Right kidney (tissue), 1 donor: ENCODE data around the gene RUNX1.
"Not testable (repeated sequence)": the region's sequence is repeated elsewhere in the genome, so short reads cannot be mapped to it uniquely, and the experiment has no call there.

Experiments used
- DNase-seq: peaks from one replicate; pipeline ENCODE4 v3.0.0-alpha.2; 2016

The RUNX1 gene

DNA sequence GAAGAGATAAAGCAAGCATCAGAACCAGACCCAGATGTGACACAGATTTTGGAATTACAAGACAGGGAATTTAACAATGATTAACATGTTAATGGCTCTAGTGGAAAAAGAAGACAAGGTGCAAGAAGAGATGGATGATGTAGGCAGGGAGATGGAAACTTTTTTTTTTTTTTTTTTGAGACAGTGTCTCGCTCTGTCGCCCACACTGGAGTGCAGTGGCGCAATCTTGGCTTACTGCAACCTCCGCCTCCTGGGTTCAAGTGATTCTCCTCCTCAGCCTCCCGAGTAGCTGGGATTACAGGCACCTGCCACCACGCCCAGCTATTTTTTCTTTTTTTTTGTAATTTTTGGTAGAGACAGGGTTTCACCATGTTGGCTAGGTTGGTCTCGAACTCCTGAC is 244.5 kb downstream of the RUNX1 start:
- DNase-seq: not testable (repeated sequence)

GRCh38 chr21:34803782-34804370 is 245.2 kb downstream of the RUNX1 start:
- DNase-seq: no peak

DNA sequence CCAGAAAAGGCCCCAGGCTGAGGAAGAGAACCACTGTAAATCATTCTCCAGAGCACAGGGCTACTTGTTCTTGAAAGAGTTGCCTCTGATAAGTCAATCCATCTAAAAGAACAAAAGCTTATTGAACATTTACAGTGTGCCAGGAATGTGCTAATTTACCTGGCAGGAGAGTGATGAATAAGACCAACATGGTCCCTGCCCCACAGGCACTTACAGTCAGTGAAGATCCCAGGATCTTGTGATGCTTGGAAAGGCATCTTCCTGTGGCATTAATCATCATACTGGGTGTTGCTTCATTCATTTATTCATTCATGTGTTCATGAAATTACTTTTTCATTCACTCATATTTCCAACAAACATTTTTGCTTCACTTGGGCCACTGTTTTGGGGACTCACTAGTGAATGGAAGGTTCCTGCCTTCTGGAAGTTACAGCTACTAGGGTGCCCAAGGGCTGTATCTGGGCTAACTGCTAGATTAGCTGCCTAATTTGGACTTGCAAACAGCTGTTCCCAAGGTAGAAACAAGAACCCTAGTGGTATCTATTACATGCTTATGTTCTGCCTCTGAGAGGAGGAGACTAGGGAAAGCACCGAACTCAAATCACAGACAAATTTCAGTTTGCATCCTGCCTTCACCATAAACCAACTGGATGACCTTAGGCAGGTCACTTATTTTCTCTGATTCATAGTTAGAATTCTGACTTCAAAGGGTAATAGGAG is 246.8 kb downstream of the RUNX1 start:
- no peak for DNase-seq

GRCh38 chr21:34801519-34802132 is 247.5 kb downstream of the RUNX1 start:
- DNase-seq: no peak

- DNase-seq: no peak
Observed at GRCh38 chr21:34800797-34801518, 248.1 kb downstream of the RUNX1 start.

- no peak for DNase-seq
Observed at GRCh38 chr21:34799092-34799491, 250.0 kb downstream of the RUNX1 start.

DNA sequence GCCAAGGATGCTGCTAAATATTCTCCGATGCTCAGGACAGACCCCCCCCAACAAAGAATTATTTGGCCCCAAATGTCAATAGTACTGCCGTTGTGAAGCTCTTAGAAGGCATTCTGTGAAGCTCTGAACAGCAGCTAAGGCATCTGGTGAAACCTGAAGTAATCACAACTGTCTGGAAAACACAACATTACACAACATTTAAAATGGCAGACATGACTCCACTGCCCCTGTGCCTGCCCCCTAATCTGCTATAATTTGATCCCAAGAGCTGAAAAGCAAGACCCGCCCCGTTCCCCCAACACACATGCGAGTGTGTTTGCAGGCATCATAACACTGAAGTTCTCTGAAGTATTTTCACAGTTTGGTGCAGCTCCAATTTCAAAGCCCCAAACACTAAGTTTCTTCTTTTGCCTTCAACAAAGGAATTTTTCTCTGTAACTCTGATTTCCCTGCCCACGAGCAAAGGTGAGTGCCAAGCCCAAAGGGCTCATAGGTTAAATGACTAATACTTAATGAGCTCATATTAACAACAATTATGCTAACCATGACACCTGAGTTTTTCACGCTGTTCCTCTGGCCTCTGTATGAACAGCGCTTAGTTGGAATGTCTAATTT is 251.1 kb downstream of the RUNX1 start:
- DNase-seq: no peak

DNA sequence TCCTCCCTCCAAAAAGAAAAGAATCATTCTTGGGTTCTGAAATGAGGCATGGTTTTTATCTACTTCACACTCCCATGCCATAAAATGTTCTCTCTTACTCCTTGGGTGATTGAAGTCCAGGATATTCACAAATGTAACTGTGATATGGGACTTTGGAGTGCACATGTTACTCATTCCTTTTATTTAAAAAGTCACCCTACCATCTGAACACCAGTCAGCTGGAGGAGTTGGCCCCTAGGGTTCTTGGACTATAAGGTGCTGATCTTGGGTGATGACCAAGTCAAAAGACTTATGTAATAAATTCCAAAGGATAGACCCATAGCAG is 251.9 kb downstream of the RUNX1 start:
- no peak for DNase-seq

- DNase-seq: peak; percentile 41
Observed at GRCh38 chr21:34796518-34797200, 252.4 kb downstream of the RUNX1 start.

DNA sequence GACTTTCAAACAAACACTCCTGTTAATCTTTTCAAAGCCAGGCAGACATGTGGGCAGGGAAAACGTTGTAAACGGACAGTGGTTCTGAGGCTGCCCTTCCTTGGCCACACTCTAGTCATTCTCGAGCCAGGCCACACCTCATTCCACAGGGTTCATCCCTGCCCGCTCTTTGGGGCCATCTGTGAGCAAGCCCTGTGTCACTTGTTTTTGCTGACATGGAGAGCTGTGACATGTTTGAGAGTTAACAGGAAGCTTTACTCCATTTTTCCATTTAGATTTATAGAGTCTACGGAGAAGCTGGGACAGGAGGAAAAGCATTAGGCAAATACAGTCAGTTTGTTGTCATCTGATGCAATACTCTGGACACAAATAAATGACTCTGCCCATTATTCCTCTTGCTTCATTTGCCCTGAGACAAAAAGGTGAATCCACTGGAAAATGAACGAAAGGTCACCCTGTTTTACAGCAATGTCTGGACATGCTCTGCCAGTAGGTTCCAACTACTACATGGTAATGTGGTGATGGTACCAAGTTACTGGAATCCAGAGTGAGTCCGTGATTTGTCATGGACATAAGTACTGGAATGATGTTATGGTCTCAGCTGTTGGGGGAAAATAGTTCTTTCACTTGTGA is 253.4 kb downstream of the RUNX1 start:
- no peak for DNase-seq

DNA sequence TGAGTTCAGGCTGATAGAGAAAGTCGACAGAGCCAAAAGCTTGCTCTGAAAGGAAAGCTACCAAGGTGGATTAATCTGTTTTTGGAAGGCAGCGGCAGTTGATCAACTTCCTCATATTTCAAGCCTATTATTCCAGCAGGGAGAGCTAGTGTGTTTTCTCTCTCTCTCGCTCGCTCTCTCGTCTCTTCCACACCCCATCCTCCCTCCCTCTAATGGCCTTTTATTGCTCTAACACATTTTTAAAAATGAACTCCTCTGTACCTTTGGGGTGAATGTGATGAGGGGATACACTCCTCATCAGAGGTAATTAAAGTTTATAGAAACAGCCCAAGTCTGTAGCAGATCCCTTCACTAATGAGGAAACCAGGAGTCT is 253.9 kb downstream of the RUNX1 start:
- DNase-seq: peak; percentile 49

DNA sequence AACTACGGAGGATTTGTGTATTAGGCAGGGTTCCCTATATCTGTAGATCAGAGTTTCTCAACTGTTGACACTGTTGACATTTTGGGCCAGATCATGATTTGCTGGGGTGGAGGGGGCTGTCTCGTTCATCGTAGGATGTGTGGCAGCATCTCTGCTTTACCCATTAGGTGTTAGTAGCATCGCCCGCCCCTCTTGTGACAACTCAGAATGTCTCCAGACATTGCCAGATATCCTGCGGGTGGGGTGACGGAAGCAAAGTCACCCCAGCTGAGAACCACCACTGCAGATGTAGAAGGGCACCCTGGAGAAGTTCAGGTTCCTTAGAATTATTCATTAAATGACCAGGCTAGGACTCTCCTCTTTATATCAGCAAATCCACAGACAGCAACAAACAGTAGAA is 254.4 kb downstream of the RUNX1 start:
- no peak for DNase-seq

DNA sequence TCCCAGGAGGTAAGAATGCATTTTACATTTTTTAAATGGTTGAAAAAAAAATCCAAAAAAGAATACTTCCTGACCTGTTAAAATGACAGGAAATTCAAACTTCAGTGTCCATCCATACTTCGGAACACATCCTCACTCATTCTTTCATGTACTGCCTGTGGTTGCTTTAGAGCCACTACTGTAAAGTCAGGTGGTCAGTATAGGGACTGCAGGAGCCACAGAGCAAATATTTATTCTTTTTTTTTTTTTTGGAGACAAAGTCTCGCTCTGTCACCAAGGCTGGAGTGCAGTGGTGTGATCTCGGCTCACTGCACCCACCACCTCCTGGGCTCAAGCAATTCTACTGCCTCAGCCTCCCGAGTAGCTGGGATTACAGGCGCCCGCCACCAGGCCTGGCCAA is 255.6 kb downstream of the RUNX1 start:
- DNase-seq: no peak

DNA sequence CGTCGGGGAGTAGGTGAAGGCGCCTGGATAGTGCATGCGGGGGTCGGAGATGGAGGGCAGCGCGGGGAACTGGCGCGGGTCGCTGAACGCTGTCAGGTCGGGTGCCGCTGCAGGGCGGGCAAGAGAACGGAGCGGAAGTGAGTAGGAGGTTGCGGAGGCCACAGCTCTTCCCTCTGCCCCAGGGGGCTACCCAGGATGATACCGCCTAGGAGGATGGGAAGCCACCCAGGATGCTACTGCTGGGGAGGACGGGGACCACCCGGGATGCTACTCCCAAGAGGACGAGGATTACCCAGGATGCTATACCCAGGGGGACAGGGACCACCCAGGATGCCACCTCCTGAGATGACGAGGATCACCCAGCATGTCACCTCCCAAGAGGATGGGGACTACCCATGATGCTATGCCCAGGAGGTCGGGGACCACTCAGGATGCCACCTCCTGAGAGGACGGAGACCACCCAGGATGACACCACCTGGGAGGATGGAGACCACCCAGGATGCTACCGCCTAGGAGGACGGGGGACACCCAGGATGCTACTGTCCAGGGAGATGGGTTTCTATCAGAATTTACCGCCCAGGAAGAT is 256.5 kb downstream of the RUNX1 start:
- no peak for DNase-seq

GRCh38 chr21:34791776-34792503 is 257.2 kb downstream of the RUNX1 start:
- DNase-seq: no peak

- DNase-seq: no peak
Observed at GRCh38 chr21:34790834-34791233, 258.3 kb downstream of the RUNX1 start.

DNA sequence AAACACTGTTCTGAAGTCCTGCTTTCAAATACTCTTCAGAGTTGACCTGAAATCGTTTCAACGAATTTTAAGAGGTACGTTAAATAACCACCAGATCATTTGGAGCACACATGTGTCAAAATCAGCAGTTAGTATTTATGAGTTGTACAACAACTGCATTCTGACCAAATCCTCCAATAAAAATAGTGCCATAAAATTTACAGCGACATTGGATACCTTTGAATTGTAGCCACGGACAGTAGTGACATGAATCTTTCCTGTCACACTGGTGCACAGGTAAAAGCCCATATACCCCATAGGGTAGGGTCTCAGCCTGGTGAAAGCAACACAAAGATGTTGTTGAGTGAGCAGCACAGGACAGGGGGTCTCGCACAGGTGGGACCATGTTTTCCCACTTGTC is 258.8 kb downstream of the RUNX1 start:
- DNase-seq: no peak

GRCh38 chr21:34788879-34789278 is 260.2 kb downstream of the RUNX1 start:
- DNase-seq: no peak

DNA sequence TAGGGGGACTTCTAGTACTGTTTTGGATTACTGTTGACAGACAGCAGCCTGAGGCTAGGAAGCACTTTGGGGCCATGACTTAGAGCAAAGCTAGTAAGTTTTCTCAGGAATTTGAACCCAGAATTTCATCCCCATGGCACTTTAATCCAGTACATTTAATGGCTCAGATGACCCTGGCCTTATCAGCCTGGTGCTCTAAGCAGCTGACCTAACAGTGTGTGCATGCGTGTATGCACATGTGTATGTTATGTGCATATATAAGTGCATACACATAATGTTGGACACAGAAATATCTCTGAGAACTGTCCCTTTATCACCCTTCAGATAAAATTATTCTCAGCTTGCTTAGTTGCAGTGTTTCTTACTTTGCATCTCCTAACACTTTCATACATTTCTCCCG is 265.3 kb downstream of the RUNX1 start:
- no peak for DNase-seq

DNA sequence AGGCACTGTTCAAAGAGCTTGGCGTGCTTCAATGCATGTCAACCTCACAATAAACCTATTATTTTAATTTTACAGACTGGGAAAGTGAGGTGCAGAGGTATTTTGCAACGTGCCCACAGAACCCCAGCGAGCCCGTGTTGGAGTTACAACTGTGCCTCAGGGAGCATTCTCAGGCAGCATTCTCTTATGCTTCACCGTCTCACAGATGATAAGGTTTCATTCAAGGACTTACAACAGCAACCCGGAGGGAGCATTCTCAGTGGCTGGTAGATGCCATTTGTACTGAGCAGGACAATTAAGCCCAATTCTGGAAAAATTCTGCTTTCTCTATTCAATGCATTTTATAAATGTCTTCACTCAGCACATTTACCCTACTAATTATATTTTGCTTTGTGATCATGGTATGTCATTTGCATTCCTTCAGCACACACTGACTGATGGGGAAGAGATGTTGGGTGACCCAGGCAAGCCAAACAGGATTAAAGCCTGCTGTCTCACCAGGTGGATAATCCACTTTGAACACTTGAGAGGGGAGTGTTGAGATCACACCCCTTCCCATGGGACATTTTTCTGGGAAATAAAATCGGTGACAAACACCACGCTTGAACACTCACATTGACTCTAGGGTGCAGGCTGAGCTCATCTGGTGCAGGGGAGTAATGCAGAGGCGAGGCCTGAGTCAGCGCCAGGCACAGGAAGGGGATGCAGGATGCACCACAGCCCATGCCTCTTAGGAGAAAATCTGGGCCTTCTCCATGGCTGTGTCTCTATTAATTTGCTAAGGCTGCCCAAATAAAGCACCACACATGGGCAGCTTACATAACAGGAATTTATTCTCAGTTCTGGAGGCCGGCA is 266.4 kb downstream of the RUNX1 start:
- no peak for DNase-seq
